HCT116 (cell line): ENCODE data around the gene FOXL2. TPM values are rescaled to one million over a fixed set of nuclear protein-coding genes. Genes with fewer than 3 reads are reported as not detected.

Source experiments
- ATAC-seq: fragments of 200-7000 bp; cut with Tn5 transposase; 2 replicates; pipeline ENCODE4 v1.9.1; 2020; ENCODE audit warnings: mild to moderate bottlenecking, moderate library complexity
- Bru-seq: library from RNA; stranded (reverse); fragments of 400-500 nt; gene quantifications from one replicate; lab custom pipeline; 2021; lab: Mats Ljungman, UMichigan
- BruChase-seq, 2 experiments: library from RNA; stranded (reverse); fragments of 400-500 nt; gene quantifications; one replicate each; lab custom pipeline; 2021; lab: Mats Ljungman, UMichigan
- BruUV-seq: library from RNA; stranded (reverse); fragments of 400-500 nt; replicated peaks from 2 replicates; lab custom pipeline; 2021; lab: Mats Ljungman, UMichigan
- CTCF ChIA-PET: fragments of 300-600 bp; sonication (Branson Sonifier 250); formaldehyde crosslinking; loops from one replicate; lab custom pipeline; 2021; ENCODE audit warnings: antibody characterized with exemption; lab: Charles Lee
- POLR2A ChIA-PET: fragments of 300-600, 350-600 bp; sonication (Branson Sonifier 250); formaldehyde crosslinking; loops from one replicate; lab custom pipeline; 2021; ENCODE audit warnings: antibody characterized with exemption; lab: Charles Lee
- RAD21 ChIA-PET, 2 experiments: fragments of 300-600 bp; sonication (Branson Sonifier 250); formaldehyde crosslinking; loops; one replicate each; lab custom pipeline; 2023; ENCODE audit warnings: low total read pairs in 2 of 2; ENCODE audit not compliant: uncharacterized antibody in 2 of 2, unreplicated experiment in 2 of 2, low non-redundant PET in 1 of 2; lab: Charles Lee
- DNase-seq: peaks from one replicate; pipeline ENCODE4 v3.0.0-alpha.2; 2010; ENCODE audit warnings: low read depth, low spot score
- H2AFZ ChIP-seq: fragments of 200-600 bp; shearing (Covaris generic), sonication (generic); 2 replicates; pipeline ENCODE4 v1.6.1; 2017; ENCODE audit warnings: low read depth, mixed run types, mixed read lengths, antibody characterized with exemption, low read length; ENCODE audit not compliant: poor library complexity, severe bottlenecking
- H3K27ac ChIP-seq: 2 replicates; pipeline ENCODE4 v1.5.1; 2012; ENCODE audit warnings: low read depth, low read length
- H3K27me3 ChIP-seq: fragments of 200-600 bp; sonication (generic); 2 replicates; pipeline ENCODE4 v1.6.1; 2016; ENCODE audit warnings: mixed run types, low read length, mixed read lengths; ENCODE audit not compliant: insufficient read depth
- H3K36me3 ChIP-seq, 2 experiments: fragments of 200-500 bp in 1 of 2; fragments of 200-600 bp in 1 of 2; sonication (Bioruptor generic) in 1 of 2; sonication (generic) in 1 of 2; 2 replicates each; pipeline versions ENCODE4 v1.5.1 to v1.6.1; 2014 to 2016; ENCODE audit warnings: low read length in 2 of 2, inconsistent platforms in 1 of 2, mixed read lengths in 1 of 2, mixed run types in 1 of 2; ENCODE audit not compliant: insufficient read depth in 2 of 2, control insufficient read depth in 1 of 2
- H3K4me1 ChIP-seq, 2 experiments: fragments of 200-600 bp in 1 of 2; sonication (generic) in 1 of 2; 2 replicates each; pipeline versions ENCODE4 v1.5.1 to v1.6.1; 2012 to 2017; ENCODE audit warnings: low read length in 2 of 2, inconsistent platforms in 1 of 2, mild to moderate bottlenecking in 1 of 2, mixed read lengths in 1 of 2, mixed run types in 1 of 2, moderate library complexity in 1 of 2; ENCODE audit not compliant: insufficient read depth in 2 of 2, control insufficient read depth in 1 of 2
- H3K4me2 ChIP-seq: fragments of 200-600 bp; sonication (generic); 2 replicates; pipeline ENCODE4 v1.6.1; 2017; ENCODE audit warnings: mixed run types, low read length, mixed read lengths
- H3K4me3 ChIP-seq, 2 experiments: fragments of 200-600 bp in 1 of 2; sonication (generic) in 1 of 2; replicated peaks in 1 of 2; 2 replicates each; pipeline ENCODE4 v1.5.1; 2011 to 2016; ENCODE audit warnings: low read length in 2 of 2, control low read depth in 1 of 2, low read depth in 1 of 2, mild to moderate bottlenecking in 1 of 2, mixed read lengths in 1 of 2, mixed run types in 1 of 2
- H3K79me2 ChIP-seq: fragments of 200-600 bp; sonication (generic); 2 replicates; pipeline ENCODE4 v1.6.1; 2017; ENCODE audit warnings: mild to moderate bottlenecking, mixed run types, low read length, moderate library complexity, mixed read lengths; ENCODE audit not compliant: insufficient read depth
- H3K9ac ChIP-seq: fragments of 200-600 bp; sonication (generic); 2 replicates; pipeline ENCODE4 v1.6.1; 2016; ENCODE audit warnings: low read length, mixed read lengths
- H3K9me2 ChIP-seq: fragments of 200-600 bp; sonication (generic), shearing (Covaris generic); 2 replicates; pipeline ENCODE4 v1.6.1; 2017; ENCODE audit warnings: mixed run types, mild to moderate bottlenecking, moderate library complexity; ENCODE audit not compliant: insufficient read depth
- H3K9me3 ChIP-seq, 2 experiments: fragments of 200-500 bp in 1 of 2; fragments of 200-600 bp in 1 of 2; sonication (Bioruptor generic) in 1 of 2; sonication (generic) in 1 of 2; 2 replicates each; pipeline ENCODE4 v1.6.1; 2014 to 2017; ENCODE audit warnings: low read length in 2 of 2, mixed read lengths in 2 of 2, inconsistent platforms in 1 of 2, low read depth in 1 of 2, mild to moderate bottlenecking in 1 of 2, mixed run types in 1 of 2, moderate library complexity in 1 of 2; ENCODE audit not compliant: control insufficient read depth in 1 of 2, insufficient read depth in 1 of 2
- H4K20me1 ChIP-seq: fragments of 200-600 bp; sonication (generic), shearing (Covaris generic); 2 replicates; pipeline ENCODE4 v1.6.1; 2017; ENCODE audit warnings: mixed run types, mild to moderate bottlenecking, moderate library complexity; ENCODE audit not compliant: insufficient read depth
- ATF3 ChIP-seq: IDR thresholded peaks from 2 replicates; pipeline ENCODE4 v1.6.1; 2012
- CBX3 ChIP-seq: IDR thresholded peaks from 2 replicates; pipeline ENCODE4 v1.6.1; 2012; ENCODE audit warnings: low read depth
- CEBPB ChIP-seq: IDR thresholded peaks from 2 replicates; pipeline ENCODE4 v1.6.1; 2012; ENCODE audit warnings: low read depth
- EGR1 ChIP-seq: IDR thresholded peaks from 2 replicates; pipeline ENCODE4 v1.6.1; 2012; ENCODE audit warnings: low read depth
- ELF1 ChIP-seq: IDR thresholded peaks from 2 replicates; pipeline ENCODE4 v1.6.1; 2012; ENCODE audit warnings: low read depth, borderline replicate concordance
- EZH2 ChIP-seq: fragments of 200-600 bp; sonication (generic); IDR thresholded peaks from 2 replicates; pipeline ENCODE4 v1.6.1; 2017; ENCODE audit warnings: antibody characterized with exemption, mixed run types
- EZH2phosphoT487 ChIP-seq: fragments of 200-600 bp; IDR thresholded peaks from 2 replicates; pipeline ENCODE4 v1.6.1; 2018; ENCODE audit warnings: antibody characterized with exemption, borderline replicate concordance
- JUND ChIP-seq: IDR thresholded peaks from 2 replicates; pipeline ENCODE4 v1.6.1; 2012
- MAX ChIP-seq: IDR thresholded peaks from 2 replicates; pipeline ENCODE4 v1.6.1; 2012
- POLR2AphosphoS5 ChIP-seq: IDR thresholded peaks from 2 replicates; pipeline ENCODE4 v1.6.1; 2011; ENCODE audit warnings: mild to moderate bottlenecking, low read depth, low read length, moderate library complexity
- RAD21 ChIP-seq: IDR thresholded peaks from 2 replicates; pipeline ENCODE4 v1.6.1; 2012; ENCODE audit warnings: low read depth, mild to moderate bottlenecking
- REST ChIP-seq: IDR thresholded peaks from 2 replicates; pipeline ENCODE4 v1.6.1; 2012; ENCODE audit warnings: low read depth
- SIN3A ChIP-seq: IDR thresholded peaks from 2 replicates; pipeline ENCODE4 v1.6.1; 2012; ENCODE audit warnings: low read depth
- SP1 ChIP-seq: IDR thresholded peaks from 2 replicates; pipeline ENCODE4 v1.6.1; 2012; ENCODE audit warnings: low read depth
- TCF7L2 ChIP-seq: IDR thresholded peaks from 2 replicates; pipeline ENCODE4 v1.7.0; 2011; ENCODE audit warnings: borderline replicate concordance, inconsistent platforms; ENCODE audit not compliant: insufficient read depth, insufficient read length; ENCODE audit errors: extremely low read depth
- YY1 ChIP-seq: IDR thresholded peaks from 2 replicates; pipeline ENCODE4 v1.6.1; 2011; ENCODE audit warnings: low read length, low read depth, moderate library complexity, mild to moderate bottlenecking; ENCODE audit not compliant: insufficient replicate concordance; ENCODE audit errors: extremely low read depth
- ZBTB33 ChIP-seq: IDR thresholded peaks from 2 replicates; pipeline ENCODE4 v1.6.1; 2011; ENCODE audit warnings: mild to moderate bottlenecking, low read length, moderate library complexity; ENCODE audit not compliant: insufficient replicate concordance; ENCODE audit errors: extremely low read depth
- ZFX ChIP-seq: fragments of 450-650 bp; IDR thresholded peaks from 2 replicates; pipeline ENCODE4 v1.6.1; 2017
- ZNF274 ChIP-seq: fragments of 200-500 bp; sonication (Bioruptor generic); IDR thresholded peaks from 2 replicates; pipeline ENCODE4 v1.6.1; 2014; ENCODE audit warnings: mild to moderate bottlenecking, low read depth, low read length, inconsistent platforms
- intact Hi-C: fragments of 100-400 bp; cut with micrococcal nuclease; formaldehyde crosslinking; loops from 2 replicates; pipeline ENCODE4 v1.10.0; 2022
- long read RNA-seq: library from polyadenylated mRNA; unstranded; transcript quantifications from one replicate; pipeline ENCODE4 v2.0.0, GENCODE V29; 2021; ENCODE audit not compliant: unreplicated experiment
- polyA plus RNA-seq: library from polyadenylated mRNA; unstranded; fragments of >200 nt; gene quantifications from 2 replicates; pipeline ENCODE4 v1.2.1, GENCODE V29; 2012; ENCODE audit warnings: missing spikeins
- total RNA-seq: library from RNA; stranded (reverse); gene quantifications from one replicate; pipeline ENCODE4 v1.2.1, GENCODE V29; 2021; ENCODE audit not compliant: unreplicated experiment

The FOXL2 gene
- total RNA-seq, result not detected
- polyA plus RNA-seq, result 0.07 TPM in 1 of 2 replicates, not detected in the other
- not detected for Bru-seq, nascent RNA
- BruChase-seq, experiment 1, labeled RNA remaining after a 6-hour chase, result not detected
- not detected for BruChase-seq, experiment 2, labeled RNA remaining after a 2-hour chase
- long read RNA-seq, result 0 reads

- intact Hi-C loops, result no loop called here
- TF ChIP-seq ELF1 (no peak), ATF3 (no peak), YY1 (no peak), RAD21 (no peak), POLR2AphosphoS5 (no peak), EZH2phosphoT487 (no peak), SIN3A (no peak), SP1 (no peak), CEBPB (no peak), EGR1 (no peak), ZBTB33 (no peak), ZFX (no peak), TCF7L2 (no peak), ZNF274 (no peak), CBX3 (no peak), MAX (no peak), JUND (no peak), EZH2 (no peak), REST (no peak)
- no peak within 1 kb of the TSS for H3K4me2 ChIP-seq
- no peak for DNase-seq
- no peaks in the 10 kb centered on the region for H3K9me2 ChIP-seq
- H3K9me3 ChIP-seq, result no peaks in the 10 kb centered on the region
- H3K36me3 ChIP-seq, result no peaks in the 10 kb centered on the region
- ChIA-PET RAD21 (no interaction called here), POLR2A (no interaction called here), CTCF (interaction anchor here (0.6 kb wide), 1 partner anchor 32 kb away, joined by 3 read pairs; no protein-coding TSS in a partner anchor)
- H3K27ac ChIP-seq, result no peak within 1 kb of the TSS
- no peak within 1 kb of the TSS for H3K9ac ChIP-seq
- no peaks in the 10 kb centered on the region for H3K4me1 ChIP-seq
- BruUV-seq, result no TSS peak
- no peaks in the 10 kb centered on the region for H4K20me1 ChIP-seq
- no peaks in the 10 kb centered on the region for H3K27me3 ChIP-seq
- no peak within 1 kb of the TSS for H2AFZ ChIP-seq
- ATAC-seq, result no peak
- no peak within 1 kb of the TSS for H3K4me3 ChIP-seq
- H3K79me2 ChIP-seq, result no peaks in the 10 kb centered on the region
Observed at GRCh38 chr3:138946663-138947494, at the start of gene FOXL2, which contains the start of gene FOXL2NB. TSS of gene FOXL2 (minus strand) at chr3:138947137. CDS start at chr3:138946722, 415 bp downstream. TSS of gene FOXL2NB (plus strand) at chr3:138947217. CDS start at chr3:138947365, 148 bp downstream.
